ENCODE measurements around the gene EMX2.

Gene EMX2

DNA sequence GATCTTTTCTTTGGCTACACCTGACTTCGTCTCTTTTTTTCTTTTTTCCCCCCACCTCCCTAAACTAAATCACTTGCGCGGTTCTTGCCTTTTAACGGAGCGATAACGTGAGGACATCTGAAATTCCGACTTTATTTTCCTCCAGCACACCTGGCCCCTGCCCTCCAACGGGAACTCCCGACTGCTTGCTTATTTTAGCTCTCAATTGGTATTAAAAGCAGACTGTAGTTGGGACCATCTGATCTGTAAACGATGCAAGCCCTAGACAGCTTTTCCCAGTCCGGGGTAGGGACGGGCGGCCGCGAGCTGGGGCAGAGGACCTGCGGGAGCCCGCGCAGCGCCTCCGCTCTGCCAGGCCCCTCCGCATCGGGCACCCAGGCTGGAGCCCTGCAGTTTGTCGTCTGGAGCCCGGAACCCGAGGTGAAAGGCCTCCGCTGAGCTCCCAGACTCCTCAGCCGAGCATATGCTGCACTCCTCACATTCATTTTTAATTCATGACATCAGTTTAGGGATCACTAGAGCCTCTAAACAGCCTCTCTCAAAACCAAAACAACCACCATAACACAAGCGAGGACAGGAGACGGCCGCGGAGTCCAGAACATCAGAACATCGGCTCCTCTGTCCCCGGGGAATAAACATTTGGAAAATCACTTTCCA lies 10.0 kb upstream of the EMX2 start:
- no peak for DNase-seq

DNA sequence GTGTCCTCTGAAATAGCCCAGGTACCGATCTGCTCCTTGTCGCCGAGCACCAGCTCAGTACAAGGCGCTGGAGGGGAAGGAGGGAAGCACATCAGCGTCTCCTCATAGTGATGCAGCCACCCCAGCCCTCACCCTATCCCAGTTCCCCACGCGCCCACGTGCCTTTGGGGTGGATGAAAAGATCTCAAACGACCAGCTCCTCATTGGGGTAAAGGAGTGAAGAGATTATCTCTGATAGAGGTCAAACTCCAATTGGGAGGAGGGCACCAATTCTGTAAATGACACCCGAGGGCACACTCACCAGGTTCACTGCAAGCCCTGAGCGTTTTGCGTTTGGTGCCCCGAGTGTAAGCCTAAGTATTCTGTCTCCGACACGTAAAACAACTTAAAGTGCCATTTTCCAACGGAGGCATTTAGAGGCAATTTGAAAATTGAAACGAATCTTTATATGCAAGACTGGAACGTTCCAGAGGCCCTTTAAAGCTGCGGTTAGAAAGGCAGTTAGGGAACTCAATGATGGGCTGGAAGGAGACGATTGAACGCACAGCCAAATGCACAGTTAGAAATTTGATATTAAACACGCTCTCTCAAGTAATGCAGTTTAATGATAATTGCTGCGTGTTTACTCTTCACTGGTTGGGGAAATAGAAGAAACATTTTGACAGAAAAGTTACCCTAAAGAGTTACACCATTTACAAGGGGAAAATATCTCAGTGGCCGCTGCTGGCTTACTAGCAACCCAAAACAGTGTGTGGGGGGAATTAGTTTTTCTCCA lies 8.9 kb upstream of the EMX2 start:
- no peak for DNase-seq

DNA sequence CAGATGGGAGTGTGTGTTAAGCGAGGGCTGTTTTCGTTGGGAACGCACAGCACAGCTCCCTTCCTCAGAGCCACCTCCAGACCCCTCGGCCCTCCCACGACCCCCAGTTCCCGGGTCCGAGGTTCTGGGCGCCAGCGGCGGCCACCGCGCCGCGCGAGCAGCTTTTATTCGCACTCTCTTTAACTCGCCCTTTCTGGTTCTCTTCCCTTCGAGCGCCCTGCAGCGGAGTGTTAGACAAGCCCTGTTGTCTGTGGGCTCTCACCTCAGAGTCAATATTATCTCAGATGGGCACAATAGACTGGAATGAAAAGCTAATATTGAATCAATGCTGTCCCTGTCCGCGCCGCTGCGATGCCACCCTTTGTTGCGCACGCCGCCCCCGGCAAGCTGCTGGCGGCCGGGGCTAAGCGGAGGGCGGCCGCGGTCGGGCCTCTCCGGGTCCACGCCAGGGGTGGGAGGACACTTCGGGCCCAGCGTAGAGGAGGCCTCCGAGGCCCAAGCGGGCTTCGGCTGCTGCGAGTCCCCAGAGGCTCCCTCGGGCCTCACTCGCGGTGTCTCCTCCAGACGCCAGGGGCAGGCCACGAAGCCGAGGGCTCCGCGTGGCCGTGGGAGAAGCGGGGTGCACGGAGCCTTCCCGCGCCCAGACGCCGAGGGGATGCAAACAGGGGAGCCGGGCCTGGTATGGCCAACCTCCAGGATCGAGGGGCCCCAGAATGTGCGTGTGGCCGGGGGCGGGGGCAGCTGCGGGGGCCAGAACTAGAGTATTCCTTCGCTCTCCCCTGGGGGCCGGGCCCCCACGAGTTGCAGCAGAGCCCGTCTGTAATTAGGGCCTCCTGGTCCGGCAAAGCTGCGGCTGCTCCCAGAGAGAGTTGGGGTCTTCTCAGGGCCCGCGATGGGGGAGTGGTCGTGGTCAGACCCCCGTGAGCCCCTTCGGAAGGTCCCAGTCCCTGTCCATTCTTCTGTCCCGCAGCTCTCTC lies 7.9 kb upstream of the EMX2 start:
- no peak for DNase-seq

GRCh38 chr10:117535298-117536071 lies 7.1 kb upstream of the EMX2 start:
- no peak for DNase-seq

GRCh38 chr10:117536072-117536865 lies 6.3 kb upstream of the EMX2 start:
- no peak for DNase-seq

DNA sequence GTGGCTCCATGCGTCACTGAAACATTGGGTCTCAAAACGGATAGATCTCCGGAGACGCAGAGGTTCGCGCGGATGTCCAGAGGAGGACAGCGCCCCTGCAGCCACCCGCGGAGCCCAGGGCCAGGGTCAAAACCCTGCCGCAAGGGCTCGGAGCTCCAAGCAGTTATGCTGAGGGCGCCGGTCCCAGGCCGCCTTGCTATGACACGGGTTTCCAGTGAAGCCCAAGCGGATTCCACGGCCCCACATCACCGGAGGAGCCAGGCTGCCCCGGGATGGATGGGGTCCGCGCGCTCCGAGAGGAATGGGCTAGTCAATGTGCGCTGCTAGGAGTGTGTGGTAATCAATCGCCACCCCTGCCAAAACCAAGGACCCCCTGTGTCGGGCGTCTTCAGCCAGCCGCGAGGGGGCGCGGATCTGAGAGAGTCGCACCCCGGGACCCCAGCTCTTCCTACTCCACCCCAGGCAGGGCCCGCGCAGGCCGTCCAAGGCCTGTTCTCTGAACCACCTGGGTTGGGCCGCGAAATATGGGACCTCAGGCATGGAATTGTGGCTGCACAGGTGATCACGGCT lies 5.6 kb upstream of the EMX2 start:
- DNase-seq: no peak

DNA sequence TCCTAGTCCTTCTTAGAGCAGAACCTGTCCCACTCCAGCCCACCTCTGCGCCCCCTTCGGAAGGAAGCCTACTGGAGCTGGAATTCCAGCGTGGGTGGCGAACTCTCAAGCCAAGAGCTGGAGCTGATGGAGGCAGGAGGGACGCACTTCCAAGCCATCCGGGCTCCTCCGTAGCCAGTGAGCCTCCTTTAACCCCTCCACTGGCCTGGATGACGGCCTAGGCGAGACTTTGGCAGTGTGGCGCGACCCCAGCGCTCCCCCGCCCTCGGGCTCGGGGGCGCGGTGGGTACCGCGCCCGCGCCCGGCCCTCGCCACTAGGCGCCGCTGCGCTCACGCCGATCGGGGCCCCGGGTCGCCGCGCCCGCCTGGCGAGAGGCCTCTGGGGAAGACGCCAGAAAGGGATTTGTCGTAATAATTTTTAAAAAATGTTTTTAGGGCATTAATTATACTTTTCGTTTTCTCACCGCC lies 5.1 kb upstream of the EMX2 start:
- no peak for DNase-seq

DNA sequence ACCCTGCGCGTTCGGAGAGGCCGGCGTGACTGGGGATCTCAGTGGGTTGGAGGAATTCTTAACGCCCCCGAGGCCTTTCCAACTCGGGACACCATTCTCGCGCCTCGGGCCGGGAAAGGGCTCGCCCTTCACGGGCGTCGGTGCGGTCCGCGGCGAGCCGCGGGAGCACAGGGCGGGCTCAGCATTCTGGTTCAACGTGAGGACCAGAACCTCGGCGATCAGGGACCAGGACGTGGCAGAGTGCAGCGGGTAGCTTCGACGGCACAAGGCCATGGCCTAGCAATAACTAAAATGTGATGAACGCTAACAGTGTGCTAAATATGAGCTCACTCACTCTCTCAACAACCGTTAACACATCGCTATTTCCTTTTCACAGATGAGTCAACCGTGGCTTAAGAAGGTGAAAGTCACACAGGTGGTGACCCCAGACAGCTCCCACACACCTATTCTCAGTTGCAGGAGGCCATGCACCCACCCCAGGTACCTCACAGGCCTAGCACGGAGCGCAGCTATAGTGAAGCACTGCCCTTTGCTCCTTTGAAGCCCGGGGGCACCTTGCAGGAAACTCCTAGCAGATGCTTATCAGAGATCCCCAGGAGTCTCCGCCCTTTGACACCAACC lies 4.5 kb upstream of the EMX2 start:
- DNase-seq: no peak

- DNase-seq: no peak
Measured at GRCh38 chr10:117539361-117539773, 3.2 kb upstream of the EMX2 start.

DNA sequence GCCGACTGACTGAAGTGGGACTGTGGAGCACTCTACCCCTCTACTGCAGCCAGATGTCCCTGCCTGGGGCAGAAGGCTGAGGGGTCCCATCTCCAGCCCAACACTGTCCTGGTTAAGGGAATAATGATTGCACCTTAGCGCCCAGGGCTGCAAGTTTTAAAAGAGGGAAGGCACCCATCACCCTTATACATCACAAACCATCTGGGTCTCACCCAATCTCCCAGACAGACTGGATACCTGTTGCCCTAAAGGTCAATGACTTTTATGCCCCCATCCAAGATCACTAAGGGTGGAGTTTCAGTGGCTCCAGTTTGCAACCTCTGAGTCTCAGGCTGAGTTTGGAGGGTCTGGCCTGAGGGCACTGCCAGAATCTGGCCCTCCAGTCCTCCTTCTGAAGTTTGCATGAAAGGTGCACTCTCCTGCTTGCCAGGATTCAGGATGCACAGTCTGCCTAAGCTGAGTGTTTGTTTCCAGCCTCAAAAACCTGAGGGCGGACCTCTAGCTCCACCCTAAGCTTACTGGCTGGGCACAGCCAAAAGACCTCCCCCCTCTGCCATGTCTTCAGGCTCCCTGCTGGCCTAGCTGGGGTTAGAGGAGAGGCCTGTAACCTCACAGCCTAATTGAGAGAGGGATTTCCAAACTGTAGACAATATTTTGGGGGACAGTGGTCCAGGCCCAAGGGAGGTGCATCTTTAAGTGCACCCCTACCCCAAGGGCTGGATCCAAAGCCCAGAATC lies 2.5 kb upstream of the EMX2 start:
- DNase-seq: no peak

DNA sequence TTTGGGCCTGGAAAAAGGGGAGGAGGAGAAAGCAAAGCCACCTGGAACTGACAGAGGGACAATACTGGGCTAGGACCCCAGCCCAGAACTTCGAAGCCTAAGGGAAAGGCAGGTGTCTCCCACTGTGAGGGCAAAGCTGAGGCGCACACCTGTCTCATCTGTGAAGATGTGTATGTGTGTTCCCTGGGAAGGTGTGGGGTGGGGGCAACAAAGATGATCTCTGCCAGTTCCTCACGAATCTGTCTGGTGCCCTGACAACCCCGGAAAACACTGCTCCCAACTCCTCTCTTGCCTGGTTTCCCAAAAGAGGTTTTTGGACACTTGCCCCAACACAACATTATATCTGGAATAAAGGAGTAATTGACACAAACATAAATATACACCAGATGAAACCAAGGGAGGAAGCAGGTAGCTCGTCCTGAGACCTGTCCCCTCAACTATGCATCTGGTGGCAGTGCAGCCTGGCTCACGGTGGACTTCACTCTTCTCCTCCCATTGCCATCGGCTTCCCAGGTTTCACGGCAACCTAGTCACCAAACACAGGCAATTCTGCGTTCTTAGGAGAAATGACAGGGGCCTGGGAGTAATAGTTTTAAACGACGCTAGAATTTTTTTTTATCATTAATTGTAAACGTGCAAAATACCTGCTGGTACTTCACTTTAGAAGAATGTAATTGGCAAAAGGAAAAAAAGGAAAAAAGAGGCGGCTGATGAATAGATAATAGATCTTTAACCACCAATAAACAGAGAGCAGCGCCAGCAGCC lies 1.7 kb upstream of the EMX2 start:
- DNase-seq: no peak

- DNase-seq: no peak
Measured at GRCh38 chr10:117541405-117541908, 1.1 kb upstream of the EMX2 start.

DNA sequence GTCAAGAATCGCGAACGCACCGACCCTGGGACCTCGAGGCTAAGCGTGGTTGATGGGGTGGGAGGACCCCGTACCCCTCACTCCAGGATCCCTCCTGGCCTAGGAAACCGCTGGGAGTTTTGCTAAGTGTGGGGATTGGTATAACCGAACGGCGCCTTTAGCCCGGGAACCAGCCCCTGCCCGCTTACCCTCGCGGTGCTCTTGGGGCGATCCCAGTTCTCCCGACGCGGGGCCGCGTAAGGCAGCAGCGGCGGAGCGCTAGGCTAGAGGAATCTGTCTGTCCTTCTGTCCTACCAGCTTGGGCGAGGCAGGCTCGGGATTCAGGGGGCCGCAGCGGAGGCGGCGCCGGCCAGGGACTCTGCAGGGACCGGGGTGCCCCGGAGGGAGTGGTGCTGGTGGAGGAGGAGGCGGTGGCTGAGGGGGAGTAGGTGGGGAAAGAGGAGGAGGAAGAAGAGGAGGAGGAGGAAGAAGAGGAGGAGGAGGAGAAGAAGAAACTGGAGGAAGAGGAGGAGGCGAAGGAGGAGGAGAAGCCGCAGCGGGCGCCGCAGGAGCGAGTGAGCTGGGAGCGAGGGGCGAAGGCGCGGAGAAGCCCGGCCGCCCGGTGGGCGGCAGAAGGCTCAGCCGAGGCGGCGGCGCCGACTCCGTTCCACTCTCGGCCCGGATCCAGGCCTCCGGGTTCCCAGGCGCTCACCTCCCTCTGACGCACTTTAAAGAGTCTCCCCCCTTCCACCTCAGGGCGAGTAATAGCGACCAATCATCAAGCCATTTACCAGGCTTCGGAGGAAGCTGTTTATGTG lies 439 bp upstream of the EMX2 start:
- no peak for DNase-seq

- no peak for DNase-seq
Measured at GRCh38 chr10:117543225-117544003, 868 bp downstream of the EMX2 start.

DNA sequence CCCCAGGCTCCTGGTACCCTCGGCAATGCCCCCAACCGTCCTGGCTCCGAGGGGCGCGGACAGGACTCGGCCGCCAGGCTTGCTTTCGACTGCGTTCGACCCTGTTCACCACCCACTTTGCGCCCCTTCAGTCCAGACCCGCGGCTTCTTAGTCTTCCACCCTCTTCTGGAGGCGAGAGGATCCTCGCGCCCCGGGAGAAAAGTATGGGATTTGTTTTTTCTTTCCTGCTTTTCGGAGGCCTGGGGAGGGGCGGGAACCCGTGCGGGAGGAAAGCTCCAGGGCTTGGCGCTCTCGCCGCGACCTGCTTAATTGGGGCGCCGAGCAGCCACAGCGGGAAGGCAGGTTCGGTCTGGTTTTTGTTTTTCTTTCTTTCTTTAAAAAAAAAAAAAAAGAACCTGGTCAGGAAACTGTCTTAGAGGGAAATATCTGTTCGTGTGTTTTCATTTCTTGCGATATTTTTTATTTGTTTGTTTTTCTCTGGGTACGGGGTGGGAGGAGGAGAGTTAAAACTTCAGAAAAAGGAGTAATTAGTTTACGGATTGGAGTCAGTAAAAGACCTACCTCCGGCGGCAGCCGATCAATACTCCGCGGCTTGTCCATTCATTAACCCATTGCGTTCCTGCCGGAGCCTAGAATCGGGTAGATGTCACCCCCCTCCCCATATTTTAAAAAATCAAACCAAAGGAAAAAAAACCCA lies 1.6 kb downstream of the EMX2 start:
- no peak for DNase-seq

DNA sequence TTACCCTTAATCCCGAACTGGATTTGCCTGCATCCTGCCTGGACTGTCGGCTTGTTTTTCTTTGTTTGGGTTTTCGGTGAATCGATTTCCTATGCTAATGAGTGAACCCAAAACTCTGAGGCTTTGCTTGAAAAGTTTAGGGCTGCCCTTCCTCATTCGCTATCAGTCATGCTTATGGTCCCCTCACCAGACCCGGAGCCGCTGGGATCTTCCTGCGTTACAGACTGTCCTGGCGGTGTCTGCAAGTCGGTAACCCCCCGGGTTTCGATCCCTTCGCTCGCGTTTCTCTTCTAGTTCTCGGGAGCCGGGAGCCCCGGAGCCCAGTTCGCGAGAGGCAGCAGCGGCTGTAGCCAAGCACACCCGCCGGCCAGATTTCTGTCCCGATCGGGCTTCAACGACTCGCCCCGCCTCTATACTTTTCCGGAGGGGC lies 2.2 kb downstream of the EMX2 start:
- no peak for DNase-seq
